Ammon's horn (tissue), 1 donor: ENCODE measurements around the gene SCGB3A1.

ENCODE experiments used
- DNase-seq: peaks from one replicate; pipeline ENCODE4 v3.0.0-alpha.2; 2016; ENCODE audit warnings: low spot score

The SCGB3A1 gene

GRCh38 chr5:180625125-180625790, 34.0 kb upstream of the SCGB3A1 start:
- DNase-seq, result no peak

- no peak for DNase-seq
These were observed 33.3 kb upstream of the SCGB3A1 start for GRCh38 chr5:180624587-180624986.

GRCh38 chr5:180623844-180624243, 32.5 kb upstream of the SCGB3A1 start:
- DNase-seq, result no peak

- no peak for DNase-seq
These were observed 32.1 kb upstream of the SCGB3A1 start for GRCh38 chr5:180623411-180623834.

GRCh38 chr5:180622910-180623309, 31.6 kb upstream of the SCGB3A1 start:
- no peak for DNase-seq

- no peak for DNase-seq
These were observed 30.0 kb upstream of the SCGB3A1 start for GRCh38 chr5:180621311-180621710.

GRCh38 chr5:180620014-180620413, 28.7 kb upstream of the SCGB3A1 start:
- no peak for DNase-seq

GRCh38 chr5:180619563-180619915, 28.2 kb upstream of the SCGB3A1 start:
- no peak for DNase-seq

GRCh38 chr5:180618829-180619562, 27.7 kb upstream of the SCGB3A1 start:
- no peak for DNase-seq

GRCh38 chr5:180618487-180618828, 27.2 kb upstream of the SCGB3A1 start:
- no peak for DNase-seq

- no peak for DNase-seq
These were observed 22.5 kb upstream of the SCGB3A1 start for GRCh38 chr5:180613814-180614188.

GRCh38 chr5:180613188-180613813, 22.0 kb upstream of the SCGB3A1 start:
- DNase-seq, result no peak

- no peak for DNase-seq
These were observed 21.4 kb upstream of the SCGB3A1 start for GRCh38 chr5:180612683-180613082.

GRCh38 chr5:180611140-180611850, 20.0 kb upstream of the SCGB3A1 start:
- no peak for DNase-seq

- no peak for DNase-seq
These were observed 18.7 kb upstream of the SCGB3A1 start for GRCh38 chr5:180609817-180610550.

GRCh38 chr5:180609386-180609785, 18.1 kb upstream of the SCGB3A1 start:
- DNase-seq, result no peak

- DNase-seq, result no peak
These were observed 17.4 kb upstream of the SCGB3A1 start for GRCh38 chr5:180608572-180609310.

- no peak for DNase-seq
These were observed 16.7 kb upstream of the SCGB3A1 start for GRCh38 chr5:180607861-180608571.

- no peak for DNase-seq
These were observed 15.0 kb upstream of the SCGB3A1 start for GRCh38 chr5:180606215-180606785.

- peak; percentile 32 for DNase-seq
These were observed 14.4 kb upstream of the SCGB3A1 start for GRCh38 chr5:180605554-180606214.
